ENCODE measurements around the gene VMO1.

Gene VMO1

DNA sequence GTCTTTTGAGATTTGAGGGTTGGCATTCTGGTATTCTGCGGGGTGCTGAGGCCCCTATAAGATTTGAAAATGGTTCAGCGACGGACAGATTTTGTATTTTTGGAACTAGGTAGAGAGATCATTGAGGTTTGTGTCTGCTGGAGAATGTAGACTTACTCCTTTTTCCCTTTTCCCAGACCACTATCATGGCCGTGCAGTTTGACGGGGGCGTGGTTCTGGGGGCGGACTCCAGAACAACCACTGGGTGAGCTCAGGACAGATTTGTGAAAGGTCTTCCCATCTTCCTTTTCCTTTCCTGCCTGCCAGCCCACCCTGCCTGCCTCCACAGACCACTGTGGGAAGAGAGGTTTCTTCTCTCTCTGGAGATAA lies 10.4 kb upstream of the VMO1 start:
- DNase-seq, result no peak

- DNase-seq, result no peak
Observed at GRCh38 chr17:4795168-4795567, 9.0 kb upstream of the VMO1 start.

DNA sequence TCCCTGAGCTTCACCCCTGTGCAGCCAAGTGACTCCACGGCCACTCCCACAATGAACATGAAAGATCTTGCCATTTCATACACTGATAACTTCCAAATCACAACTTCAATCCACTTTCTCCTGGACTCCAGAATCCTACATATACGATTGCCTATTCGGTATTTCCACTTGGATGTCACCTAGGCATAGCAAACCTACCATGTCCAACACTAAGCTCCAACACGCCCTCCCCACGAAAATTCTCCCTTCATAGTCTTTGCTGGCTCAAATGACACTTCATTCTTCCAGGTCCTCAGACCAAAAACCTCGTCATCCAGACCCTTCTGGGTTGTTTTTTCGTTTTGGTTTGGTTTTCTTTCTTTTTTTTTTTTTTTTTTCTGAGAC lies 4.5 kb upstream of the VMO1 start:
- DNase-seq, result no peak

GRCh38 chr17:4789951-4790704 lies 4.0 kb upstream of the VMO1 start:
- DNase-seq, result peak; percentile 81 to 92

DNA sequence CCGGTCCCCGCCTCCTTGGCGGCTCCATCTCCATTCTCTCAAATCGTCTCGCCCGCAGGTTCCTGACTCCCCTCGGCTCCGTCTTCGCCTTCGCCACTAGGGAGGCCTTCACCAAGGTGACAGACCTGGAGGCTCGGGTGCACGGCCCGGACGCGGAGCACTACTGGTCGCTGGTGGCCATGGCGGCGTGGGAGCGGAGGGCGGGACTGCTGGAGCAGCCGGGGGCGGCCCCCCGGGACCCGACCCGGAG lies 3.5 kb upstream of the VMO1 start:
- no peak for DNase-seq

DNA sequence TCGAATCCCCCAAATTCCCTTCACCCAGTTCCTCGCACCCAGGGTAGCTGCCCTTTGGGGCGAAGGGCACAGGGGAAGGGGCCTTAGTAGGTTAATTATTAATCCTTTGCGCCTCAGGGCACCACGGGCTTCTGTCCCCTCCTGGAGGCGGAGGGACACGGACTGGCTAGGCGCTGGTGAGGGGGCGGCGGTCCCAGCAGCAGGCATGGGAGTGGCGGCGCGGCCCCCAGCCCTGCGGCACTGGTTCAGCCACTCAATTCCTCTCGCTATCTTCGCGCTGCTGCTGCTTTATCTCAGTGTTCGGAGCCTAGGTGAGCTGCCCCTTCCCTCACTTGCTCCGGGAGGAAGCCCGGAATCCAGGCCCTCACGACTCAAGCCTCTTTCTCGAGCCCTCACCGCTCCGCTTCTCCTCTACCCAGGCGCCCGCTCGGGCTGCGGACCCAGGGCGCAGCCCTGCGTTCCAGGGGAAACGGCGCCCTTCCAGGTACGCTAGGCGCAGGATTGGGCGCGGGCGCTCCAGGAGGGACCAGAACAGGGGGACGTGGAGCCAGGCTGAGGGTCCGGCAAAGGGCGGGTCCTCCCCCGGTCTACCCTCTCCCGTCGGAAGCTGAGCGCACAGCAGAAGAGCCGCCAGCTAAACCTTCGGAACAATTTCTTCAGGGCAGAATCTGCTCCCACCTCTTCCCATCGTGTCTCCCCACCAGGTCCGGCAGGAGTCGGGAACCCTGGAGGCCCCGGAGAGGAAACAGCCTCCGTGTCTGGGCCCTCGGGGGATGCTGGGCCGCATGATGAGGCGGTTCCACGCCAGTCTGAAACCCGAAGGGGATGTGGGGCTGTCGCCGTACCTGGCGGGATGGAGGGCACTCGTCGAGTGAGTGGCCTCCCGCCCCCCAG lies 2.9 kb upstream of the VMO1 start, which contains the start of gene GLTPD2:
TSS of gene GLTPD2 (plus strand) at position 158 of the 894 bp plus-strand sequence. CDS start at position 206, 48 bp downstream.
- no peak for DNase-seq

DNA sequence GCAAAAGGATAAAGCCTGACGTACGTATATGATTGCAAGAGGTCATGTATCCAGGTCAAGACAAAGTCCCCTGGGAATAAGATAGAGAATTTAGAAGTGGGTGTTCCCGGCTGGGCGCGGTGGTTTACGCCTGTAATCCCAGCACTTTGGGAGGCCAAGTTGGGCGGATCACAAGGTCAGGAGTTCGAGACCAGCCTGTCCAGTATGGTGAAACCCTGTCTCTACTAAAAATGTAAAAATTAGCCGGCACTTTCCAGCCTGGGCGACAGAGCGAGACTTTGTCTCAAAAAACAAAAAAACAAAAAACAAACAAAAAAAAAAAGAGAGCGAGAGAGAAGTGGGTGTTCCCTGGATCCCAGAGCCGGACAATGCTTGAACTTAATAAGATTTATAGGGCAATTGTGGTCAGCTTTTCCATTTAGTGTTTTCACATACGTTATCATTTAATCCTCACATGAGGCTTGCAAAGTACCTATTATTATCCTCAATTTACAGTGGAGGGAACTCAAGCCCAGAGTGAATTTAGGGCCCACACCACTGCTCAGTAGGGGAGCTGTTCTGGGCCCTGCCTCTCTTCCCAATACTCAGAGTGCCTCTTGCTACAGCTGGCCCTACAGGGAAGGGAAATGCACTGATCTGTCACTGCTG lies 2.1 kb upstream of the VMO1 start:
- DNase-seq, result no peak

DNA sequence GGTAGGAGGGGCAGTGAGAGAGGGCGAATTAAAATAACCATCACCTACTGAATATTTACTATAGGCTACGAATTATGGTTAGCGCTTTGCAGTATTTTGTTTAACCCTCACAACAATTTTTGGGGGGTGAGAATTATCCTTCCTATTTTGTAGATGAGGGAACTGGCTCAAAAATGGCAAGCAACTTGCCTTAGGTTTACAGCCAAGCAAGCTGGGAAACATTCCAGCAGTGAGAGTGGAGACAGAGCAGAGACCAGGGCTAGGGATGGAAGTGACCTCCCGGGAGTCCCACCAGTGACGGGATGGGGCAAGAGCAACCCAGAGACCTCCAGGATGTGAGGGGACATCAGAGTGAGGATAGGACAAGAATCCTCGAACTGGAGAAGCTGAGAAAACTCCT lies 352 bp upstream of the VMO1 start:
- no peak for DNase-seq

GRCh38 chr17:4785311-4786105 lies 656 bp downstream of the VMO1 start:
- no peak for DNase-seq

- peak in 1 of 2 donors; percentile 30 for DNase-seq
Observed at GRCh38 chr17:4782652-4783051, 3.5 kb downstream of the VMO1 start.

DNA sequence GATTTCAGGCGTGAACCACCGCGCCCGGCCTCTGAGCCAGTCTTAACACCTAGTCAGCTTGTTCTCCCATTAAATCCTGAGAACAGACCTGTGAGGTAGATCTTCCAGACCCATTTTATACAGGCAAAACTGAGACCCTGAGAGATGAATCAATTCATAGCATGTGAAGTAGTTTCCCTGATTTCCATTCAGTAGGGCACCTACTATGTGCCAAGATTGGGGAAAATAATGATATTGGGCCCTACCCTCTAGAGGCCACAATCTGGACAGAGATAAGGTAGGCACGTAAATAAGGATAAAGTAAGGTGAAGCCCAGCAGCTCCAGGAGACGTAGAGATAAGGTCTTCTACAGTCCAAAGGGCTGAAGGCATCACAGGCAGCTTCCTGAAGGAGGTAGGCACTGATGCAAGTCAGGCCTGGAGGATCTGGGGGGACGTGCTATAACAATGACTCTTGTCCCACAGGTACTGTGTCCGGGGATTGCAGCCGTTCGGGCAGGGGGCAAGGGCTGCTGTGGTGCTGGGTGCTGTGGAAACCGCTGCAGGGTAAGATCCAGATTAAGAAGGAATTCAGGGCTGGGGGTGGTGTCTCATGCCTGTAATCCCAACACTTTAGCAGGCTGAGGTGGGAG lies 5.7 kb downstream of the VMO1 start:
- DNase-seq, result no peak

DNA sequence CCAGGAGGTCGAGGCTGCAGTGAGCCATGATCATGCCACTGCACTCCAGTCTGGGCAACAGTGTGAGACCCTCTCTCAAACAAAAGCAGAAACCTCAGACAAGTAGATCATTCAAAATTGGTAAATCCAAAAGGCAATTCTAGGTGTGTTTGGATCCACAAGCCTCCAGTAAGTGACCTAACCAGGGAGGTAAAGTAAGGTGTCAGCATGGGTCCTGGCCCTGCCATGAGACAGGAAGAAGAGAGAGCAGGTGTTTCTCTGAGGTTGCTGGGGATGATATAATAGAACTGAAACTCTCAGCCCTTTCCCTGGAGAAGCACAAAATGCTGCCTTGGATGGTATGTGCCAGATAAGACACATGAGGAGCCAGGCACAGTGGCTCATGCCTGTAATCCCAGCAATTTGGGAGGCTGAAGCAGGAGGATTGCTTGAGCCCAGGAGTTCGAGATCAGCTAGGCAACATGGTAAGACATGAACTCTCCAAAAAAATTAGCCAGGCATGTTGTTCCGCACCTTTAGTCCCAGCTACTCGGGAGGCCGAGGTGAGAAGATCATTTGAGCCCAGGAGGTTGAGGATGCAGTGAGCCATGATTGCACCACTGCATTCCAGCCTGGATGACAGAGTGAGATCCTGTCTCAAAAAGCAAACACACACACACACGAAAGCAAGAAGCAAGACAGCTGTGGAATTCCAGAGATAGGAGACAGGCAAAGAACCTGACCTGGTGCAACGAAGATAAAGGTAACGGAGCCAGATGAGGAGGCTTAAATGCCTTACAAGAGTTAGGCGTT lies 8.0 kb downstream of the VMO1 start:
- DNase-seq, result no peak

- no peak for DNase-seq
Observed at GRCh38 chr17:4772235-4772613, 13.9 kb downstream of the VMO1 start.

- DNase-seq, result no peak
Observed at GRCh38 chr17:4771519-4772234, 14.5 kb downstream of the VMO1 start, which contains the start of gene TM4SF5. TSS of gene TM4SF5 (plus strand) at chr17:4771886. CDS start at chr17:4771923, 37 bp downstream.

DNA sequence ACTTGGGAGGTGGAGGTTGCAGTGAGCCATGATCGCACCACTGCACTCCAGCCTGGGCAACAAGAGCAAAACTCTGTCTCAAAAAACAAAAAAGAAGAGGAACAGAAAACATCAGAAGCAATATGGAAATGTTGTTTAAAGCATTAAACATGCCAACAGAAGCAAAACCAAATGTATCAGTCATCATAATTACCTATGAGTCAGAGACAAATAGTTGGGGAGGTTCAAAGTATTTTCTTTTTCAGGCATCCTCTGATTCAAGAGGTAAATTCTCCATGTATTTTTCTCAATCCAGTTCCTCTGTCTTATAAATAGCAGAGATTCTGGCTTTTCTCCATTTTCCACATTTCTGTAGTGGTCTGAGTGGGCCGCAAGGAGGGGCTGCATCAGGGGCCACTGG lies 16.5 kb downstream of the VMO1 start:
- no peak for DNase-seq

DNA sequence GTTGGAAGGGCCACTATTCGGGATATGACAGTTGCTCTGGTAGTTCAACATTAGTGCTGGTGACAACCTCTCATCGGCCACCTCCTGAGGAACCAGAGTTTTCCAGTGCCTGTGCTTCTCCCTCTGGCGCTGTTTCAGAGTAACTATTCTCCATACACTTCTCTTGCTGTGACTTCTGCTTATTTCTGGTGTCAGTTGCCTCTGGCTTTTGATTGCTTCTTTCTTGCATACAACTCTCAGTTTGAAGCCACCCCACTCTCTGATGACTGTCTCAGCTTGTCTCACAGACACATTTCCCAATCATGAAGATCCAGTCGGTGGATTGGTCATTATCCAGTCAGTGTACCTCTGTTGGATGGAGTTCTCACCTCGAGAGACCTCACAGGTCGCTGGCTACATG lies 17.9 kb downstream of the VMO1 start:
- no peak for DNase-seq

GRCh38 chr17:4766723-4767122 lies 19.4 kb downstream of the VMO1 start:
- DNase-seq, result no peak

GRCh38 chr17:4766201-4766600 lies 20.0 kb downstream of the VMO1 start:
- DNase-seq, result peak; percentile 11 to 54

- DNase-seq, result peak in 1 of 2 donors; percentile 70
Observed at GRCh38 chr17:4764595-4764994, 21.6 kb downstream of the VMO1 start.

- DNase-seq, result no peak
Observed at GRCh38 chr17:4759776-4760236, 26.4 kb downstream of the VMO1 start.

- no peak for DNase-seq
Observed at GRCh38 chr17:4753392-4753791, 32.8 kb downstream of the VMO1 start.

All from bone marrow (tissue), 2 donors.